Eye (tissue), 1 donor: ENCODE results near the gene TEX26.

ENCODE experiments used
- DNase-seq: peaks from one replicate; pipeline ENCODE4 v3.0.0-alpha.2; 2015

TEX26 gene

GRCh38 chr13:30932481-30933353, at the start of gene TEX26:
Gene TEX26, plus strand, starts transcription at chr13:30932656. Its CDS starts 60 bp downstream, at chr13:30932716.
- DNase-seq: peak; percentile 83

- no peak for DNase-seq
Measured at GRCh38 chr13:30882996-30883766, 49.3 kb upstream of the TEX26 start.

GRCh38 chr13:30884543-30884942, 47.9 kb upstream of the TEX26 start:
- DNase-seq: no peak

GRCh38 chr13:30889196-30889690, 43.2 kb upstream of the TEX26 start:
- no peak for DNase-seq

GRCh38 chr13:30892966-30893365, 39.5 kb upstream of the TEX26 start:
- no peak for DNase-seq

- DNase-seq: peak; percentile 59
Measured at GRCh38 chr13:30895773-30896172, 36.7 kb upstream of the TEX26 start.

- no peak for DNase-seq
Measured at GRCh38 chr13:30898070-30898469, 34.4 kb upstream of the TEX26 start.

- DNase-seq: peak; percentile 56
Measured at GRCh38 chr13:30898678-30899241, 33.7 kb upstream of the TEX26 start.

- no peak for DNase-seq
Measured at GRCh38 chr13:30900436-30900835, 32.0 kb upstream of the TEX26 start.

GRCh38 chr13:30900952-30901749, 31.3 kb upstream of the TEX26 start:
- no peak for DNase-seq

GRCh38 chr13:30904043-30904442, 28.4 kb upstream of the TEX26 start:
- DNase-seq: no peak

GRCh38 chr13:30905932-30906383, 26.5 kb upstream of the TEX26 start, which contains the start of gene MEDAG:
Gene MEDAG, plus strand, starts transcription at chr13:30906271. Its CDS starts 245 bp downstream, at chr13:30906516.
- DNase-seq: peak; percentile 68

- DNase-seq: peak; percentile 73
Measured at GRCh38 chr13:30906411-30907051, 25.9 kb upstream of the TEX26 start.

- DNase-seq: no peak
Measured at GRCh38 chr13:30907121-30907861, 25.2 kb upstream of the TEX26 start.

GRCh38 chr13:30908416-30908980, 24.0 kb upstream of the TEX26 start:
- peak; percentile 46 for DNase-seq

- DNase-seq: no peak
Measured at GRCh38 chr13:30910676-30911075, 21.8 kb upstream of the TEX26 start.

GRCh38 chr13:30915691-30916541, 16.5 kb upstream of the TEX26 start:
- peak; percentile 68 for DNase-seq

GRCh38 chr13:30916991-30917390, 15.5 kb upstream of the TEX26 start:
- DNase-seq: no peak

GRCh38 chr13:30918662-30919405, 13.6 kb upstream of the TEX26 start:
- DNase-seq: no peak
